SU-DHL-6 (cell line): ENCODE results near the gene LRRC4C.

Source experiments
- CTCF ChIP-seq: fragments of 200-600 bp; sonication (generic); IDR thresholded peaks from one replicate; pipeline ENCODE4 v1.5.1; 2017; ENCODE audit warnings: antibody characterized with exemption, mild to moderate bottlenecking, low read length, moderate library complexity; ENCODE audit not compliant: insufficient read depth, poor library complexity, severe bottlenecking
- EZH2phosphoT487 ChIP-seq: fragments of 200-600 bp; sonication (generic), shearing (Covaris generic); conservative IDR thresholded peaks from 2 replicates; pipeline ENCODE4 v1.6.1; 2018; ENCODE audit warnings: mild to moderate bottlenecking, antibody characterized with exemption, low read length, moderate library complexity, mixed read lengths

DNA sequence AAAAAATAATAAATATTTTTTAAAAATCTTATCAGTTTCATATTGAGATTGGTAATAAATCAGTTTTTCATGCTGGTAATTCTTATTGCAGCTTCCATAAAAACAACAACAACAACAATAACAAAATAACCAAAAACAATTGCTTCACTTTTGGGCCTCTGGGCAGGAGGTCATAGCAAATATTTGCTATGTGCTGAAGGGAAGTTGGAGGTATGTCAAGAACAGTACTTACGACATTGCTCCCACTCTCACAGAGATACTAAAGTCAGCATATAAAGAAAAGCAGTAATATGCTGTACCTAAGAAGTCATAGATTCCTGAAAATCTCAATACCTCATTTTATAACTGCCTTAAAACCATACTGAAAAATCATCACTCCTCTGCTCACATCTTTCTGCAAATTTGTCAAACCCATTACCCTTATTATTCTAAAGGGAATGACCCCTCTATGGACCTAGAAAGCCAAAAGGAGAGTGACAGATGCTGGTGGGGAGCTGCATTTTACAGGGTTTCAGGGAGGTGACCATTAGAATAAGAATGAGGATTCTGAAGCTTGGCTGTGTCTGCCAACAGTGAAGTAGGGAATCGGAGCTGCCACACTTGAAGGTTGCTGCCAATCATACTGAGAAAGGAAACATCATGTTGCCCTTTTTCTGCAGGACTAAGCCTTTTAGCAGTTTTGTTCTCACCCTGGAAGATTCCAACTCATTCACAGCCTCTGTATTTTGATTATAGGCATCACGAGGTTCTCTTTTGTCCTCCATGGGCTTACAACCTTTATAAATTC, 742.9 kb downstream of the LRRC4C start:
- no peak for TF ChIP-seq CTCF
- no peak for TF ChIP-seq EZH2phosphoT487
